ENCODE data around the gene SMARCA1. TPM values are rescaled to one million over a fixed set of nuclear protein-coding genes. Genes with fewer than 3 reads are reported as not detected.

Gene SMARCA1
- polyA plus RNA-seq, 3 donors: 0.03 to 0.13 TPM; not detected in 1

DNA sequence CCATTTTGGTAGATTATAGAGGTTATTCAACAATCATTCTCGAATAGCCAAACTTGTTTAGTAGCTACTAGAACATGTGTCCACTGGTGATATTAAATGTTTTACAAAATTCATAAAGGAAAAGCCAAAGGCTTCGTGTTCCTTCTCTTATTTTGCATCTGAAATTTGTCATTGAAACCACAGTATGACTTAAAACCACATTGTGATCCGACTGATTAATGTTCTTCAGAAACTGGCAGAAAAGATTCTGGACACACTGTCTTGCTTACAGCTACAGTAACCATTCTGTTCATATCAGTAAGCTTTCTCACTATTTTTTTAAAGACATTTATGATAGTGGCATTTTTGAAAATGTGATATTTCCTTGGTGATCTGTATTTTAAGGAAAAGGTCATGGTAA is 2.6 kb upstream of the SMARCA1 start:
- Histone ChIP-seq H3K36me3 (replicated peaks in 1 of 2; ENCODE audit: control insufficient read depth in 1 of 2, insufficient read depth in 2 of 2, low read length in 2 of 2) (no peaks in the 10 kb centered on the region), H3K4me3 (replicated peaks in 1 of 3; ENCODE audit: low read depth in 2 of 3, low read length in 3 of 3) (no peak overlapping the region), H3K27me3 (ENCODE audit: control insufficient read depth in 2 of 2, insufficient read depth in 2 of 2, low read length in 2 of 2) (peaks cover 4 to 12% of the 10 kb centered on the region in 2 donors), H3K4me1 (ENCODE audit: control insufficient read depth in 1 of 2, insufficient read depth in 2 of 2, low read length in 2 of 2) (peaks cover 0 to 6% of the 10 kb centered on the region in 2 donors), H3K9ac (ENCODE audit: insufficient read depth, low read length, poor library complexity, severe bottlenecking) (no peak overlapping the region), H3K4me2 (replicated peaks; ENCODE audit: extremely low read depth, low read length, poor library complexity, severe bottlenecking) (no peak overlapping the region), H3K79me2 (ENCODE audit: insufficient read depth, low read length) (no peaks in the 10 kb centered on the region), H4K20me1 (ENCODE audit: insufficient read depth, low read length) (no peaks in the 10 kb centered on the region), H2AFZ (ENCODE audit: insufficient read depth, low read depth, low read length, poor library complexity, severe bottlenecking) (no peak overlapping the region), H3K27ac (ENCODE audit: low read depth in 1 of 2, low read length in 2 of 2) (no peak overlapping the region), H3K9me3 (replicated peaks in 1 of 2; ENCODE audit: control insufficient read depth in 1 of 2, insufficient read depth in 1 of 2, low read length in 2 of 2) (no peaks in the 10 kb centered on the region)
- Mint-ChIP-seq H3K27ac (no peak overlapping the region), H3K4me3 (no peak overlapping the region), H3K9me3 (peaks cover 0 to 11% (median 8%) of the 10 kb centered on the region in 7 donors), H3K4me1 (peaks cover 9% of the 10 kb centered on the region), H3K27me3 (ENCODE audit: low read depth in 3 of 3) (peaks cover 14 to 29% (median 23%) of the 10 kb centered on the region in 3 donors), H3K36me3 (no peaks in the 10 kb centered on the region)
- intact Hi-C loops (cut with micrococcal nuclease): no loop called here
- 0% methylated on average over 1 of the region's 3 CpGs for WGBS (ENCODE audit: insufficient coverage)
- TF ChIP-seq, protein P1, sequence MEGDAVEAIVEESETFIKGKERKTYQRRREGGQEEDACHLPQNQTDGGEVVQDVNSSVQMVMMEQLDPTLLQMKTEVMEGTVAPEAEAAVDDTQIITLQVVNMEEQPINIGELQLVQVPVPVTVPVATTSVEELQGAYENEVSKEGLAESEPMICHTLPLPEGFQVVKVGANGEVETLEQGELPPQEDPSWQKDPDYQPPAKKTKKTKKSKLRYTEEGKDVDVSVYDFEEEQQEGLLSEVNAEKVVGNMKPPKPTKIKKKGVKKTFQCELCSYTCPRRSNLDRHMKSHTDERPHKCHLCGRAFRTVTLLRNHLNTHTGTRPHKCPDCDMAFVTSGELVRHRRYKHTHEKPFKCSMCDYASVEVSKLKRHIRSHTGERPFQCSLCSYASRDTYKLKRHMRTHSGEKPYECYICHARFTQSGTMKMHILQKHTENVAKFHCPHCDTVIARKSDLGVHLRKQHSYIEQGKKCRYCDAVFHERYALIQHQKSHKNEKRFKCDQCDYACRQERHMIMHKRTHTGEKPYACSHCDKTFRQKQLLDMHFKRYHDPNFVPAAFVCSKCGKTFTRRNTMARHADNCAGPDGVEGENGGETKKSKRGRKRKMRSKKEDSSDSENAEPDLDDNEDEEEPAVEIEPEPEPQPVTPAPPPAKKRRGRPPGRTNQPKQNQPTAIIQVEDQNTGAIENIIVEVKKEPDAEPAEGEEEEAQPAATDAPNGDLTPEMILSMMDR (IDR thresholded peaks at IDR 0.05): no peak
- DNase-seq: no peak

DNA sequence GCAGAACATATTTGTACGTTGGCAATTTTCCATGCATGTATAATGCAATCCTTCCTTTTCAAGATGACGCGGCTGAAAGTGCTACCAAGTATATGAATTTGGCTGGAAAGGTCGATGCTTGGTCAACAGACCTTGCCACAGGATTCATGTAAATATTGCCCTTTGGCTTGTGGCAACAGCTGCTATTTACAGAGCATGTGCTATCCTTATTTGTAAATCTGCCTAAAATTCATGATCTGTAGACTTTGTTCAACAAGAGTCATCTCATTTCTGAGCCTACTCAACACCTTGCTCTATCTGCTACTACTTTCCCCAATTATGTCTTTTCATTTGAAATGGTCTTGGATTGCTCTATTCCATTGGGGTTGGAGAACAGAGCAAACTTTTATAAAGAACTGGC is 1.9 kb upstream of the SMARCA1 start:
- Histone ChIP-seq H3K4me1 (ENCODE audit: control insufficient read depth in 1 of 2, insufficient read depth in 2 of 2, low read length in 2 of 2) (peaks cover 0 to 6% of the 10 kb centered on the region in 2 donors), H3K9me3 (replicated peaks in 1 of 2; ENCODE audit: control insufficient read depth in 1 of 2, insufficient read depth in 1 of 2, low read length in 2 of 2) (no peaks in the 10 kb centered on the region), H3K4me3 (replicated peaks in 1 of 3; ENCODE audit: low read depth in 2 of 3, low read length in 3 of 3) (no peak overlapping the region), H3K9ac (ENCODE audit: insufficient read depth, low read length, poor library complexity, severe bottlenecking) (no peak overlapping the region), H3K27ac (ENCODE audit: low read depth in 1 of 2, low read length in 2 of 2) (no peak overlapping the region), H2AFZ (ENCODE audit: insufficient read depth, low read depth, low read length, poor library complexity, severe bottlenecking) (no peak overlapping the region), H3K79me2 (ENCODE audit: insufficient read depth, low read length) (no peaks in the 10 kb centered on the region), H4K20me1 (ENCODE audit: insufficient read depth, low read length) (no peaks in the 10 kb centered on the region), H3K27me3 (ENCODE audit: control insufficient read depth in 2 of 2, insufficient read depth in 2 of 2, low read length in 2 of 2) (peaks cover 4 to 12% of the 10 kb centered on the region in 2 donors), H3K4me2 (replicated peaks; ENCODE audit: extremely low read depth, low read length, poor library complexity, severe bottlenecking) (no peak overlapping the region), H3K36me3 (replicated peaks in 1 of 2; ENCODE audit: control insufficient read depth in 1 of 2, insufficient read depth in 2 of 2, low read length in 2 of 2) (no peaks in the 10 kb centered on the region)
- peaks cover 0 to 11% (median 8%) of the 10 kb centered on the region in 7 donors for H3K9me3 Mint-ChIP-seq
- TF ChIP-seq, protein P1 (IDR thresholded peaks at IDR 0.05): no peak
- H3K27ac Mint-ChIP-seq: no peak overlapping the region
- peaks cover 14 to 30% (median 23%) of the 10 kb centered on the region in 3 donors for H3K27me3 Mint-ChIP-seq (ENCODE audit: low read depth in 3 of 3)
- peaks cover 9% of the 10 kb centered on the region for H3K4me1 Mint-ChIP-seq
- H3K4me3 Mint-ChIP-seq: no peak overlapping the region
- intact Hi-C loops (cut with micrococcal nuclease): no loop called here
- no CpG with 5 or more reads among the region's 4 CpGs for WGBS (ENCODE audit: insufficient coverage)
- DNase-seq: no peak
- H3K36me3 Mint-ChIP-seq: no peaks in the 10 kb centered on the region

All from CD14-positive monocyte (primary cell).